ENCODE data around the gene BMP5.

DNA sequence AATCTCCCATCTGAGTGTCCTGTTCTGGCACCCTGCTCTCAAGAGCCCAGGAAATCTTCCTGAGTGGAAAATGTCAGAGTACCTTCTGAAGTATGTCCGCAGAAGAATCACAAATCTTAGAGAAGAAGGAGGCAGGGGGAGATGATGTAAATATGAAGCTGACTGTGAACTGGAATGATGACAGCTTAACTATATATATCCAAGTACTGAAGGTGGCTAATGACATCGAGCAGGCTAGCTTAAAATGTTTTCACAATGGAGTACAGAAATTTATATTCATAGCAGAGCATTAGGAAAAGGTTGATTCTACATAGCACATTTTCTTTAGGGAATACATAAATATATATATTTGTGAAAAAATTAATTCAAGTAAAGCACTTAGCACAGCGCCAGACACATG lies 64.3 kb downstream of the BMP5 start:
- TF ChIP-seq, protein P1, sequence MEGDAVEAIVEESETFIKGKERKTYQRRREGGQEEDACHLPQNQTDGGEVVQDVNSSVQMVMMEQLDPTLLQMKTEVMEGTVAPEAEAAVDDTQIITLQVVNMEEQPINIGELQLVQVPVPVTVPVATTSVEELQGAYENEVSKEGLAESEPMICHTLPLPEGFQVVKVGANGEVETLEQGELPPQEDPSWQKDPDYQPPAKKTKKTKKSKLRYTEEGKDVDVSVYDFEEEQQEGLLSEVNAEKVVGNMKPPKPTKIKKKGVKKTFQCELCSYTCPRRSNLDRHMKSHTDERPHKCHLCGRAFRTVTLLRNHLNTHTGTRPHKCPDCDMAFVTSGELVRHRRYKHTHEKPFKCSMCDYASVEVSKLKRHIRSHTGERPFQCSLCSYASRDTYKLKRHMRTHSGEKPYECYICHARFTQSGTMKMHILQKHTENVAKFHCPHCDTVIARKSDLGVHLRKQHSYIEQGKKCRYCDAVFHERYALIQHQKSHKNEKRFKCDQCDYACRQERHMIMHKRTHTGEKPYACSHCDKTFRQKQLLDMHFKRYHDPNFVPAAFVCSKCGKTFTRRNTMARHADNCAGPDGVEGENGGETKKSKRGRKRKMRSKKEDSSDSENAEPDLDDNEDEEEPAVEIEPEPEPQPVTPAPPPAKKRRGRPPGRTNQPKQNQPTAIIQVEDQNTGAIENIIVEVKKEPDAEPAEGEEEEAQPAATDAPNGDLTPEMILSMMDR (IDR thresholded peaks at IDR 0.05; ENCODE audit: insufficient read depth, low read length, poor library complexity, severe bottlenecking), result no peak
- TF ChIP-seq EZH2phosphoT487 (conservative IDR thresholded peaks at IDR 0.05; ENCODE audit: low read length), result no peak
